MCF 10A (cell line): ENCODE results near the gene ADAMTS2. TPM values are rescaled to one million over a fixed set of nuclear protein-coding genes. Genes with fewer than 3 reads are reported as not detected.

ENCODE experiments used
- BruUV-seq: library from RNA; stranded (reverse); fragments of 400-500 nt; replicated peaks from 2 replicates; lab custom pipeline; 2021; lab: Mats Ljungman, UMichigan
- CTCF ChIA-PET: fragments of 300-600 bp; sonication (Branson Sonifier 250); formaldehyde crosslinking; extraction: SDS; loops from one replicate; lab custom pipeline; 2021; ENCODE audit warnings: antibody characterized with exemption, inconsistent platforms; lab: Yijun Ruan, JAX
- POLR2A ChIA-PET: fragments of 300-600, 350-650 bp; sonication (Branson Sonifier 250); formaldehyde crosslinking; extraction: SDS; loops from one replicate; lab custom pipeline; 2020; ENCODE audit warnings: antibody characterized with exemption, inconsistent platforms; lab: Yijun Ruan, JAX
- DNase-seq: peaks from one replicate; pipeline ENCODE4 v3.0.0-alpha.2; 2018; ENCODE audit not compliant: unreplicated experiment
- H3K27ac Mint-ChIP-seq: one replicate; pipeline ENCODE4 v1.8.0; 2022; ENCODE audit warnings: mild to moderate bottlenecking, low read depth, mixed read lengths; ENCODE audit not compliant: unreplicated experiment
- H3K27me3 Mint-ChIP-seq: one replicate; pipeline ENCODE4 v1.8.0; 2022; ENCODE audit warnings: mixed read lengths; ENCODE audit not compliant: insufficient read depth, unreplicated experiment
- H3K36me3 Mint-ChIP-seq: one replicate; pipeline ENCODE4 v1.8.0; 2022; ENCODE audit warnings: mild to moderate bottlenecking, moderate library complexity, mixed read lengths; ENCODE audit not compliant: insufficient read depth, unreplicated experiment
- H3K4me1 Mint-ChIP-seq: one replicate; pipeline ENCODE4 v1.8.0; 2022; ENCODE audit warnings: mixed read lengths; ENCODE audit not compliant: insufficient read depth, unreplicated experiment
- H3K4me3 Mint-ChIP-seq: one replicate; pipeline ENCODE4 v1.8.0; 2022; ENCODE audit warnings: mild to moderate bottlenecking, moderate library complexity, mixed read lengths; ENCODE audit not compliant: unreplicated experiment
- H3K9me3 Mint-ChIP-seq: one replicate; pipeline ENCODE4 v1.8.0; 2022; ENCODE audit warnings: mixed read lengths; ENCODE audit not compliant: unreplicated experiment
- intact Hi-C: fragments of 100-400 bp; cut with micrococcal nuclease; formaldehyde crosslinking; loops from 2 replicates; pipeline ENCODE4 v1.14.1; 2022
- total RNA-seq: library from RNA; stranded (reverse); gene quantifications from 2 replicates; pipeline ENCODE4 v1.2.3, GENCODE V29; 2022
- TF ChIP-seq, protein P1 (sequence below): fragments of 200-600 bp; IDR thresholded peaks from one replicate; pipeline ENCODE4 v1.8.0; 2022; ENCODE audit warnings: antibody characterized with exemption, mild to moderate bottlenecking; ENCODE audit not compliant: unreplicated experiment

ADAMTS2 gene
- total RNA-seq, 1 experiment from 2014 or later = not detected

DNA sequence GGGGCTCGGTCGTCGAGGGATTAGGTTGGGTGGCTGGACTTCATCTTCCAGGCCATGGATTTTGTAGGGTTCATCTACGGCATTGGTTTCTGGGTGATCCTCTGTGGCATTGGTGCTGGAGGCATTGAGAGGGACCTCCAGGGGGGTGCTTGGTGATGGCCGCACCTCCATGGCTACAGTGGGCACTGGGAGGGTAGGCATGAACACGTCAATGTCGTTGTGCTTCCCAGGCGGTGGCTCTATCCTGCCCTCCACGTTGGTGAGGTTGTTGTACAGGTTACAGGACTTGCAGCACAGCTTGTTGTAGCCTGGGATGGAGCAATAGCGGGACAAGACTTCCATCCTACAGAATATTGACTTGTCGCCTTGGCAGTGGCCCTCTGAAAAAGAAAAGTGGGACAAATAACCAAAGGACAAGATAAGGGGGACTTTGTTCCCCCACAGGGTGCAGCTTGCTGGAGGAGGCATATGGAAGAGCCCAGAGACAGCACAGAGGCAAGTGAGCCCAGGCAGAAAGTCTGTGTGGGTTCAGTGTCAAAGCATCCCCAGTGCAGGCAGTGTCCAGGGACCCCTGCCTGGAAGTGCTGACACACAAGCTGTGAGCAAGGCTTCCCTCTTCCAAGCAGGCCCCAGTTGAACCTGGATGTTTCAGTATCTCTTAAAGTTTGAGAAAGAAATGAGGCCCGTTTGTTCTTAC is 231.2 kb downstream of the ADAMTS2 start:
- CTCF ChIA-PET = interaction anchor here (0.8 to 1.3 kb wide), 2 partner anchors 20 to 105 kb away, joined by 3 read pairs; no protein-coding TSS in a partner anchor
- Mint-ChIP-seq H3K27me3 (no peaks in the 10 kb centered on the region), H3K27ac (no peak overlapping the region), H3K36me3 (no peaks in the 10 kb centered on the region), H3K4me3 (no peak overlapping the region), H3K9me3 (peaks cover 26% of the 10 kb centered on the region), H3K4me1 (no peaks in the 10 kb centered on the region)
- intact Hi-C loops = no loop called here
- DNase-seq = no peak
- POLR2A ChIA-PET = no interaction called here
- BruUV-seq = no TSS peak
- TF ChIP-seq, protein P1, sequence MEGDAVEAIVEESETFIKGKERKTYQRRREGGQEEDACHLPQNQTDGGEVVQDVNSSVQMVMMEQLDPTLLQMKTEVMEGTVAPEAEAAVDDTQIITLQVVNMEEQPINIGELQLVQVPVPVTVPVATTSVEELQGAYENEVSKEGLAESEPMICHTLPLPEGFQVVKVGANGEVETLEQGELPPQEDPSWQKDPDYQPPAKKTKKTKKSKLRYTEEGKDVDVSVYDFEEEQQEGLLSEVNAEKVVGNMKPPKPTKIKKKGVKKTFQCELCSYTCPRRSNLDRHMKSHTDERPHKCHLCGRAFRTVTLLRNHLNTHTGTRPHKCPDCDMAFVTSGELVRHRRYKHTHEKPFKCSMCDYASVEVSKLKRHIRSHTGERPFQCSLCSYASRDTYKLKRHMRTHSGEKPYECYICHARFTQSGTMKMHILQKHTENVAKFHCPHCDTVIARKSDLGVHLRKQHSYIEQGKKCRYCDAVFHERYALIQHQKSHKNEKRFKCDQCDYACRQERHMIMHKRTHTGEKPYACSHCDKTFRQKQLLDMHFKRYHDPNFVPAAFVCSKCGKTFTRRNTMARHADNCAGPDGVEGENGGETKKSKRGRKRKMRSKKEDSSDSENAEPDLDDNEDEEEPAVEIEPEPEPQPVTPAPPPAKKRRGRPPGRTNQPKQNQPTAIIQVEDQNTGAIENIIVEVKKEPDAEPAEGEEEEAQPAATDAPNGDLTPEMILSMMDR = no peak

- Mint-ChIP-seq H3K9me3 (peaks cover 33% of the 10 kb centered on the region), H3K27me3 (no peaks in the 10 kb centered on the region), H3K4me1 (no peaks in the 10 kb centered on the region), H3K36me3 (no peaks in the 10 kb centered on the region), H3K4me3 (no peak overlapping the region), H3K27ac (no peak overlapping the region)
- ChIA-PET CTCF (interaction anchor here (1.3 kb wide), 1 partner anchor 19 kb away, joined by 3 read pairs; no protein-coding TSS in a partner anchor), POLR2A (no interaction called here)
- BruUV-seq = no TSS peak
- TF ChIP-seq, protein P1 = no peak
- intact Hi-C loops = no loop called here
- DNase-seq = no peak
Measured at GRCh38 chr5:179113143-179113530, 232.1 kb downstream of the ADAMTS2 start.

DNA sequence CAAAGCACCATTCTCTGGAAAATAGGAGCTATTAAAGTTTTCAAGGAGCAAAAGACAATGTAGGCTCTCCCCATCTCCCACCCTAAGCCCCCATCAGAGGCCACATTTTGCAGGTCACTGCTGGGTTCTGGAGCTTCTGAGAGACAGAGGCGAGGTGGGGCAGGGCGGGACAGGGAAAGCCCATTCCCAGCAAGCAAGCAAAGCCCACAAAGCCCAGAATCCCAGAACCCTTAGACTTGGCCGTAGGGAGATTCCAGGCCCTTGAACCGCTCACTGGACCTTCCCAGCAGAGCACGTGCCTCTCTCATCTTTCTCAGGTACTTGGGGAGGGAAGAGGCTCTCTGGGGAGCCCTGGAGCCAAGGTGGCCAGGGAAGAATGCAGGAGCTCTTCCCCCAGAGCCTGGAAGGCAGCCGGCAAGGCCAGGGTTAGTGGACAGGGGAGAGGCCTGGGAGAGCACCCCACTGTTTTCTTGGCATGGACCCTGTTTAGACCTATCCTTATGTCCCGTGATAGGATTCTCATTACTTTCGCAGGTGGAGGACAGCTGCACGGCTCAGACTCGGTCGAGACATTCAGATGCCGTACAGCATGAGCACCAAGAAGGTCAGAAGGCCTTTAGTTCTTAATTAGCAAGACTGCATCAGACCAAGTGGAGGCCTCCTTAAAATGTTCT is 232.7 kb downstream of the ADAMTS2 start:
- peaks cover 38% of the 10 kb centered on the region for H3K9me3 Mint-ChIP-seq

More for the DNA sequence above, 232.7 kb downstream of the ADAMTS2 start:
- intact Hi-C loops = no loop called here
- CTCF ChIA-PET = interaction anchor here (1.3 kb wide), 1 partner anchor 18 kb away, joined by 3 read pairs; no protein-coding TSS in a partner anchor
- no peak overlapping the region for H3K4me3 Mint-ChIP-seq
- no peak for DNase-seq
- no peaks in the 10 kb centered on the region for H3K36me3 Mint-ChIP-seq
- no peaks in the 10 kb centered on the region for H3K4me1 Mint-ChIP-seq
- BruUV-seq = no TSS peak
- TF ChIP-seq, protein P1 = no peak
- POLR2A ChIA-PET = no interaction called here
- H3K27ac Mint-ChIP-seq = no peak overlapping the region
- no peaks in the 10 kb centered on the region for H3K27me3 Mint-ChIP-seq
